GM21619 (cell line): ENCODE results near the gene PFKFB2.
A peak's percentile ranks its signal among the peaks of the same experiment; 100 is the strongest.

Source experiments
- ATAC-seq: cut with Tn5 transposase; IDR thresholded peaks from one replicate; pipeline ENCODE4 v1.9.1; 2021; ENCODE audit not compliant: unreplicated experiment

Gene PFKFB2

GRCh38 chr1:207063014-207063413 is 9.9 kb downstream of the PFKFB2 start:
- no peak for ATAC-seq

GRCh38 chr1:207064561-207064960 is 11.5 kb downstream of the PFKFB2 start:
- ATAC-seq: no peak

GRCh38 chr1:207067185-207067584 is 14.1 kb downstream of the PFKFB2 start:
- ATAC-seq: no peak

- ATAC-seq: no peak
Observed at GRCh38 chr1:207067665-207068064, 14.6 kb downstream of the PFKFB2 start.

GRCh38 chr1:207069061-207069460 is 16.0 kb downstream of the PFKFB2 start:
- no peak for ATAC-seq

GRCh38 chr1:207069858-207070506 is 16.9 kb downstream of the PFKFB2 start:
- no peak for ATAC-seq

- ATAC-seq: no peak
Observed at GRCh38 chr1:207070811-207071210, 17.7 kb downstream of the PFKFB2 start.

GRCh38 chr1:207071426-207071825 is 18.4 kb downstream of the PFKFB2 start:
- no peak for ATAC-seq

- no peak for ATAC-seq
Observed at GRCh38 chr1:207072233-207072632, 19.2 kb downstream of the PFKFB2 start.

- ATAC-seq: no peak
Observed at GRCh38 chr1:207073906-207074820, 21.1 kb downstream of the PFKFB2 start.

GRCh38 chr1:207076181-207076955 is 23.3 kb downstream of the PFKFB2 start:
- ATAC-seq: no peak

- no peak for ATAC-seq
Observed at GRCh38 chr1:207077012-207077411, 23.9 kb downstream of the PFKFB2 start.

- ATAC-seq: peak; percentile 72
Observed at GRCh38 chr1:207077470-207078377, 24.6 kb downstream of the PFKFB2 start.

- ATAC-seq: no peak
Observed at GRCh38 chr1:207078578-207079132, 25.6 kb downstream of the PFKFB2 start.

- ATAC-seq: no peak
Observed at GRCh38 chr1:207079706-207080241, 26.7 kb downstream of the PFKFB2 start.

GRCh38 chr1:207081088-207081487 is 28.0 kb downstream of the PFKFB2 start:
- ATAC-seq: no peak

- ATAC-seq: no peak
Observed at GRCh38 chr1:207081806-207082205, 28.7 kb downstream of the PFKFB2 start.

GRCh38 chr1:207084232-207084631 is 31.2 kb downstream of the PFKFB2 start:
- ATAC-seq: no peak

GRCh38 chr1:207084701-207085180 is 31.7 kb downstream of the PFKFB2 start:
- ATAC-seq: peak; percentile 84

- no peak for ATAC-seq
Observed at GRCh38 chr1:207085887-207086286, 32.8 kb downstream of the PFKFB2 start.
